Erythroblast (primary cell): ENCODE results near the gene HEG1.

ENCODE experiments used
- GATA1 ChIP-seq: IDR thresholded peaks from 2 replicates; pipeline ENCODE4 v1.6.1; 2011; ENCODE audit warnings: low read depth, mild to moderate bottlenecking, control low read depth, low read length, moderate library complexity
- POLR2A ChIP-seq: IDR thresholded peaks from 2 replicates; pipeline ENCODE4 v1.6.1; 2011; ENCODE audit warnings: mild to moderate bottlenecking, low read length

GRCh38 chr3:125039131-125040100 is 16.4 kb downstream of the HEG1 start:
- TF ChIP-seq POLR2A (no peak), GATA1 (no peak)
